Measurements from ENCODE around the gene PLCD3.

DNA sequence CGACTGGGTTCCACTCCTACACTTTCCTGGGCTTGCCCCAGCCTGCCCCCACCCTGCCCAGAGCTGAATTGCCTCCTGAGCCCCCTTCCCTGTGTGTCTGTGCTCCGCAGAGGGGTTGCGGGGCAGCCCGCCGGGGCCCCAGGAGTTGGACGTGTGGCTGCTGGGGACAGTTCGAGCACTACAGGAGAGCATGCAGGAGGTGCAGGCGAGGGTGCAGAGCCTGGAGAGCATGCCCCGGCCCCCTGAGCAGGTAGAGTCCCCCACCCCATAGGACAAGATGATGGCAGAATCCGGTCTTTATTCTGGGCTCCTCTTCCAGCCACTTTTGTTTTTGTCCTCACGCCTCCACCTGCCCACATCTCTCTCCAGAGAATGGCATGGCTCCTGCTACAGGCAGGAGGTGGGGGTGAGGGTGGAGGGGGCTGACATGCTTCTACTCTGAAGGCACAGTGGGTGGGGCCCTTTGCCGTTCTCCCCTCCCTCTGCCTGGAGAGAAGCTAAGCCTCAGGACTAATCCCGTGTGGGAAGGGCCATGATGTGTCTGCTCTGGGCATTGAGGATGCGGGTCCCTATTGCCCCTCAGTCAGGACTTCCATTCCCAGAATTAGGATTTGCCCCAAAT, 6.7 kb upstream of the PLCD3 start:
- TF ChIP-seq, protein P1, sequence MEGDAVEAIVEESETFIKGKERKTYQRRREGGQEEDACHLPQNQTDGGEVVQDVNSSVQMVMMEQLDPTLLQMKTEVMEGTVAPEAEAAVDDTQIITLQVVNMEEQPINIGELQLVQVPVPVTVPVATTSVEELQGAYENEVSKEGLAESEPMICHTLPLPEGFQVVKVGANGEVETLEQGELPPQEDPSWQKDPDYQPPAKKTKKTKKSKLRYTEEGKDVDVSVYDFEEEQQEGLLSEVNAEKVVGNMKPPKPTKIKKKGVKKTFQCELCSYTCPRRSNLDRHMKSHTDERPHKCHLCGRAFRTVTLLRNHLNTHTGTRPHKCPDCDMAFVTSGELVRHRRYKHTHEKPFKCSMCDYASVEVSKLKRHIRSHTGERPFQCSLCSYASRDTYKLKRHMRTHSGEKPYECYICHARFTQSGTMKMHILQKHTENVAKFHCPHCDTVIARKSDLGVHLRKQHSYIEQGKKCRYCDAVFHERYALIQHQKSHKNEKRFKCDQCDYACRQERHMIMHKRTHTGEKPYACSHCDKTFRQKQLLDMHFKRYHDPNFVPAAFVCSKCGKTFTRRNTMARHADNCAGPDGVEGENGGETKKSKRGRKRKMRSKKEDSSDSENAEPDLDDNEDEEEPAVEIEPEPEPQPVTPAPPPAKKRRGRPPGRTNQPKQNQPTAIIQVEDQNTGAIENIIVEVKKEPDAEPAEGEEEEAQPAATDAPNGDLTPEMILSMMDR (IDR thresholded peaks at IDR 0.05): no peak
- TF ChIP-seq POLR2A (IDR thresholded peaks at IDR 0.05): no peak
